Skeletal muscle satellite cell (primary cell): ENCODE data around the gene OSBPL5.
A peak's percentile ranks its signal among the peaks of the same experiment; 100 is the strongest.

Experiments
- H3K27me3 ChIP-seq: 2 replicates; pipeline ENCODE4 v1.7.0; 2013; ENCODE audit warnings: low read length; ENCODE audit not compliant: control insufficient read depth, insufficient read depth
- H3K36me3 ChIP-seq: 2 replicates; pipeline ENCODE4 v1.7.0; 2013; ENCODE audit warnings: mild to moderate bottlenecking, control low read depth, low read length; ENCODE audit not compliant: insufficient read depth
- H3K4me1 ChIP-seq: 2 replicates; pipeline ENCODE4 v1.7.0; 2013; ENCODE audit warnings: low read length; ENCODE audit not compliant: control insufficient read depth, insufficient read depth
- H3K4me2 ChIP-seq: 2 replicates; pipeline ENCODE4 v1.7.0; 2013; ENCODE audit warnings: mild to moderate bottlenecking, low read length
- H3K4me3 ChIP-seq: 2 replicates; pipeline ENCODE4 v1.7.0; 2013; ENCODE audit warnings: low read length
- H3K9ac ChIP-seq: 2 replicates; pipeline ENCODE4 v1.7.0; 2013; ENCODE audit warnings: mild to moderate bottlenecking, low read depth, low read length, moderate library complexity
- H3K9me3 ChIP-seq: replicated peaks from 2 replicates; pipeline ENCODE4 v1.7.0; 2013; ENCODE audit warnings: mild to moderate bottlenecking, control low read depth, low read length

Gene OSBPL5

GRCh38 chr11:3158131-3158591 is 6.9 kb downstream of the OSBPL5 start:
- Histone ChIP-seq H3K27me3 (no peaks in the 10 kb centered on the region), H3K9ac (no peak overlapping the region), H3K4me1 (peaks cover 64% of the 10 kb centered on the region), H3K9me3 (no peaks in the 10 kb centered on the region), H3K4me2 (no peak overlapping the region), H3K36me3 (no peaks in the 10 kb centered on the region), H3K4me3 (no peak overlapping the region)

GRCh38 chr11:3157381-3158130 is 7.6 kb downstream of the OSBPL5 start:
- Histone ChIP-seq H3K27me3 (no peaks in the 10 kb centered on the region), H3K4me1 (peaks cover 64% of the 10 kb centered on the region), H3K4me2 (no peak overlapping the region), H3K9me3 (no peaks in the 10 kb centered on the region), H3K36me3 (no peaks in the 10 kb centered on the region), H3K4me3 (no peak overlapping the region), H3K9ac (no peak overlapping the region)

- Histone ChIP-seq H3K27me3 (no peaks in the 10 kb centered on the region), H3K4me3 (no peak overlapping the region), H3K9ac (no peak overlapping the region), H3K4me1 (peaks cover 60% of the 10 kb centered on the region), H3K9me3 (no peaks in the 10 kb centered on the region), H3K4me2 (no peak overlapping the region), H3K36me3 (peaks cover 7% of the 10 kb centered on the region)
These were observed 8.3 kb downstream of the OSBPL5 start for GRCh38 chr11:3156661-3157311.

GRCh38 chr11:3156282-3156660 is 8.8 kb downstream of the OSBPL5 start:
- Histone ChIP-seq H3K9ac (no peak overlapping the region), H3K27me3 (no peaks in the 10 kb centered on the region), H3K36me3 (peaks cover 8% of the 10 kb centered on the region), H3K4me2 (no peak overlapping the region), H3K4me1 (peaks cover 56% of the 10 kb centered on the region), H3K4me3 (no peak overlapping the region), H3K9me3 (no peaks in the 10 kb centered on the region)

- Histone ChIP-seq H3K4me3 (no peak overlapping the region), H3K9ac (no peak overlapping the region), H3K9me3 (no peaks in the 10 kb centered on the region), H3K4me1 (peaks cover 51% of the 10 kb centered on the region), H3K36me3 (peaks cover 8% of the 10 kb centered on the region), H3K4me2 (no peak overlapping the region), H3K27me3 (no peaks in the 10 kb centered on the region)
These were observed 9.3 kb downstream of the OSBPL5 start for GRCh38 chr11:3155691-3156258.

- Histone ChIP-seq H3K4me3 (no peak overlapping the region), H3K9me3 (no peaks in the 10 kb centered on the region), H3K4me2 (no peak overlapping the region), H3K9ac (no peak overlapping the region), H3K36me3 (peaks cover 8% of the 10 kb centered on the region), H3K4me1 (peaks cover 49% of the 10 kb centered on the region), H3K27me3 (no peaks in the 10 kb centered on the region)
These were observed 9.9 kb downstream of the OSBPL5 start for GRCh38 chr11:3155216-3155615.

GRCh38 chr11:3154001-3154599 is 11.0 kb downstream of the OSBPL5 start:
- Histone ChIP-seq H3K4me2 (peak overlapping the region; percentile 32), H3K9me3 (no peaks in the 10 kb centered on the region), H3K4me3 (no peak overlapping the region), H3K27me3 (no peaks in the 10 kb centered on the region), H3K4me1 (peaks cover 38% of the 10 kb centered on the region), H3K9ac (peak overlapping the region; percentile 18), H3K36me3 (peaks cover 8% of the 10 kb centered on the region)

GRCh38 chr11:3153291-3153861 is 11.7 kb downstream of the OSBPL5 start:
- H3K27me3 ChIP-seq = no peaks in the 10 kb centered on the region
- no peak overlapping the region for H3K4me3 ChIP-seq
- H3K4me2 ChIP-seq = peak overlapping the region; percentile 32
- H3K36me3 ChIP-seq = peaks cover 8% of the 10 kb centered on the region
- H3K9me3 ChIP-seq = no peaks in the 10 kb centered on the region
- peak overlapping the region; percentile 18 for H3K9ac ChIP-seq
- peaks cover 36% of the 10 kb centered on the region for H3K4me1 ChIP-seq

- H3K27me3 ChIP-seq = no peaks in the 10 kb centered on the region
- H3K9ac ChIP-seq = no peak overlapping the region
- no peak overlapping the region for H3K4me3 ChIP-seq
These were observed 12.5 kb downstream of the OSBPL5 start for GRCh38 chr11:3152471-3153110.

GRCh38 chr11:3150726-3151125 is 14.4 kb downstream of the OSBPL5 start:
- no peak overlapping the region for H3K9ac ChIP-seq
- H3K4me3 ChIP-seq = no peak overlapping the region
- H3K4me2 ChIP-seq = no peak overlapping the region
- H3K4me1 ChIP-seq = peaks cover 41% of the 10 kb centered on the region
- peaks cover 8% of the 10 kb centered on the region for H3K36me3 ChIP-seq
- no peaks in the 10 kb centered on the region for H3K27me3 ChIP-seq
- no peaks in the 10 kb centered on the region for H3K9me3 ChIP-seq

More at GRCh38 chr11:3152471-3153110, 12.5 kb downstream of the OSBPL5 start:
- Histone ChIP-seq H3K36me3 (peaks cover 8% of the 10 kb centered on the region), H3K4me1 (peaks cover 38% of the 10 kb centered on the region), H3K4me2 (no peak overlapping the region), H3K9me3 (no peaks in the 10 kb centered on the region)

- Histone ChIP-seq H3K9ac (no peak overlapping the region), H3K36me3 (peaks cover 8% of the 10 kb centered on the region), H3K4me3 (no peak overlapping the region), H3K9me3 (no peaks in the 10 kb centered on the region), H3K27me3 (no peaks in the 10 kb centered on the region), H3K4me1 (peaks cover 38% of the 10 kb centered on the region), H3K4me2 (no peak overlapping the region)
These were observed 15.3 kb downstream of the OSBPL5 start for GRCh38 chr11:3149852-3150188.
